HepG2 (cell line): ENCODE data around the gene NPFFR1. TPM values are rescaled to one million over a fixed set of nuclear protein-coding genes. Genes with fewer than 3 reads are reported as not detected.

Experiments
- AHR ChIP-seq: IDR thresholded peaks from 2 replicates; pipeline ENCODE4 v1.6.1; 2018; ENCODE audit warnings: missing genetic modification reagents, missing compliant biosample characterization
- E2F5 ChIP-seq: sonication (generic); formaldehyde crosslinking; conservative IDR thresholded peaks from 2 replicates; pipeline ENCODE4 v1.4.0; 2020; ENCODE audit warnings: missing genetic modification reagents
- GLMP ChIP-seq: sonication (generic); formaldehyde crosslinking; IDR thresholded peaks from 2 replicates; pipeline ENCODE4 v1.9.0; 2021; ENCODE audit warnings: missing genetic modification reagents, mild to moderate bottlenecking, borderline replicate concordance
- HNF1A ChIP-seq, 2 experiments: sonication (generic) in 1 of 2; formaldehyde crosslinking in 1 of 2; IDR thresholded peaks; 2 replicates each; pipeline versions ENCODE4 v1.4.0 to v1.6.1; 2016 to 2020; ENCODE audit warnings: borderline replicate concordance in 1 of 2, low read depth in 1 of 2, mild to moderate bottlenecking in 1 of 2, missing genetic modification reagents in 1 of 2
- HNF4A ChIP-seq: sonication (generic); formaldehyde crosslinking; IDR thresholded peaks from 2 replicates; pipeline ENCODE4 v1.4.0; 2020; ENCODE audit warnings: missing genetic modification reagents
- KDM2A ChIP-seq: sonication (generic); formaldehyde crosslinking; IDR thresholded peaks from 2 replicates; pipeline ENCODE4 v1.4.0; 2020; ENCODE audit warnings: low read depth, missing genetic modification reagents, borderline replicate concordance
- PAXIP1 ChIP-seq: sonication (generic); formaldehyde crosslinking; conservative IDR thresholded peaks from 2 replicates; pipeline ENCODE4 v1.4.0; 2020; ENCODE audit warnings: mild to moderate bottlenecking, missing genetic modification reagents, moderate library complexity
- RBM39 ChIP-seq: fragments of 200-400 bp; formaldehyde crosslinking; IDR thresholded peaks from one replicate; pipeline ENCODE4 v1.6.1; 2018; ENCODE audit warnings: antibody characterized with exemption, mild to moderate bottlenecking, low read depth, low read length; ENCODE audit not compliant: poor library complexity, severe bottlenecking
- ZNF280B ChIP-seq: sonication (generic); formaldehyde crosslinking; IDR thresholded peaks from 2 replicates; pipeline ENCODE4 v1.5.0; 2020; ENCODE audit warnings: missing genetic modification reagents, mild to moderate bottlenecking, borderline replicate concordance
- ZNF33A ChIP-seq: sonication (generic); formaldehyde crosslinking; IDR thresholded peaks from 2 replicates; pipeline ENCODE4 v1.5.1; 2020; ENCODE audit warnings: missing genetic modification reagents, mild to moderate bottlenecking, moderate library complexity, borderline replicate concordance
- ZNF496 ChIP-seq: sonication (generic); formaldehyde crosslinking; IDR thresholded peaks from 2 replicates; pipeline ENCODE4 v1.8.1; 2023; ENCODE audit warnings: mild to moderate bottlenecking, moderate library complexity, missing genetic modification reagents; ENCODE audit not compliant: insufficient replicate concordance
- ZNF546 ChIP-seq: sonication (generic); formaldehyde crosslinking; conservative IDR thresholded peaks from 2 replicates; pipeline ENCODE4 v1.8.1; 2023; ENCODE audit warnings: mild to moderate bottlenecking, missing genetic modification reagents
- ZNF678 ChIP-seq: sonication (generic); formaldehyde crosslinking; IDR thresholded peaks from 2 replicates; pipeline ENCODE4 v1.4.0; 2020; ENCODE audit warnings: mild to moderate bottlenecking, missing genetic modification reagents
- ZNF703 ChIP-seq: sonication (generic); formaldehyde crosslinking; IDR thresholded peaks from 2 replicates; pipeline ENCODE4 v1.5.1; 2020; ENCODE audit warnings: missing genetic modification reagents, mild to moderate bottlenecking, moderate library complexity, borderline replicate concordance
- polyA plus RNA-seq, 8 experiments: library from polyadenylated mRNA; depleted of rRNA in 3 of 8; stranded (reverse) in 7 of 8; unstranded in 1 of 8; fragments of >200 nt; fragmentation: Illumina TruSeq in 4 of 8; extraction: Trizol in 4 of 8; gene quantifications; 2 replicates each; pipeline versions ENCODE4 v1.2.1 to v1.2.3, GENCODE V29; 2011 to 2016; ENCODE audit warnings: low read depth in 4 of 8, missing spikeins in 1 of 8, mixed read lengths in 1 of 8; ENCODE audit not compliant: insufficient read depth in 1 of 8
- total RNA-seq, 5 experiments: library from RNA; depleted of rRNA; stranded (reverse); fragments of >200 nt; fragmentation: Illumina TruSeq; extraction: Trizol; gene quantifications; 2 replicates each; pipeline ENCODE4 v1.2.3, GENCODE V29; 2016; ENCODE audit warnings: low read depth in 1 of 5

Gene NPFFR1
- total and polyA plus RNA-seq, 2 of the 13 experiments (the other 11 are each of a cell fraction or from before 2014, with no cell fraction given), result under 0.01 TPM; not detected in 1

- TF ChIP-seq PAXIP1 (CRISPR knock-in tag) (peak; percentile 54), ZNF496 (no peak), ZNF703 (CRISPR knock-in tag) (0 out of 2 replicates have a peak, but pooled peaks have one; percentile 67), ZNF280B (CRISPR knock-in tag) (peak; percentile 72; the same call in 1 of the 2 replicates), ZNF546 (CRISPR knock-in tag) (peak; percentile 67; the same call in 1 of the 2 replicates), E2F5 (CRISPR knock-in tag) (no peak), HNF1A (IDR thresholded peaks at IDR 0.05; ENCODE audit: low read depth) (no peak), HNF1A (CRISPR knock-in tag; IDR thresholded peaks at IDR 0.05; ENCODE audit: borderline replicate concordance) (peak; percentile 24; the same call in 1 of the 2 replicates), HNF4A (CRISPR knock-in tag) (peak; percentile 39; the same call in 1 of the 2 replicates), KDM2A (CRISPR knock-in tag) (peak; percentile 67; the same call in 1 of the 2 replicates), GLMP (CRISPR knock-in tag) (peak; percentile 43; the same call in 1 of the 2 replicates), AHR (CRISPR knock-in tag) (peak; percentile 23; the same call in 1 of the 2 replicates), ZNF33A (no peak), ZNF678 (CRISPR knock-in tag) (peak; percentile 65; the same call in 1 of the 2 replicates), RBM39 (no peak)
Measured at GRCh38 chr10:70233109-70233938, 50.5 kb downstream of the NPFFR1 start, which contains the start of gene PPA1 (continued).
